Activated T-helper 1 cell treated with anti-CD3 and anti-CD28 coated beads, Interleukin-12 subunit alpha, Interleukin-12 subunit beta, Interleukin-2, Interleukin-4 antibody, amounts not matched to agents 30 ng/mL and 10 ng/mL and 1 ng/mL, durations not matched to agents 14 hours and 24 hours and 36 hours (primary cell): ENCODE measurements around the gene PDLIM5. TPM values are rescaled to one million over a fixed set of nuclear protein-coding genes. Genes with fewer than 3 reads are reported as not detected.

Experiments used
- DNase-seq: peaks from one replicate; pipeline ENCODE4 v3.0.0; 2021; ENCODE audit warnings: low spot score
- H3K27ac Mint-ChIP-seq: one replicate; pipeline ENCODE4 v1.8.0; 2021; ENCODE audit warnings: mild to moderate bottlenecking, mixed read lengths
- H3K27me3 Mint-ChIP-seq: one replicate; pipeline ENCODE4 v1.8.0; 2022; ENCODE audit warnings: mild to moderate bottlenecking, moderate library complexity, mixed read lengths; ENCODE audit not compliant: insufficient read depth
- H3K36me3 Mint-ChIP-seq: one replicate; pipeline ENCODE4 v1.8.0; 2021; ENCODE audit warnings: low read depth, mixed read lengths
- H3K4me1 Mint-ChIP-seq: one replicate; pipeline ENCODE4 v1.8.0; 2021; ENCODE audit warnings: low read depth, mixed read lengths
- H3K4me3 Mint-ChIP-seq: one replicate; pipeline ENCODE4 v1.8.0; 2021; ENCODE audit warnings: mild to moderate bottlenecking, moderate library complexity, mixed read lengths
- H3K9me3 Mint-ChIP-seq: one replicate; pipeline ENCODE4 v1.8.0; 2021; ENCODE audit warnings: mixed read lengths
- intact Hi-C: fragments of 100-400 bp; cut with micrococcal nuclease; formaldehyde crosslinking; loops from one replicate; pipeline ENCODE4 v1.15.1; 2024
- total RNA-seq: library from RNA; stranded (reverse); gene quantifications from 2 replicates; pipeline ENCODE4 v1.2.3, GENCODE V29; 2022

PDLIM5 gene
- total RNA-seq, 1 donor from 2014 or later: 20.6 TPM

- peaks cover 18% of the 10 kb centered on the region for H3K27me3 Mint-ChIP-seq
- no peaks in the 10 kb centered on the region for H3K36me3 Mint-ChIP-seq
- intact Hi-C loops: no loop called here
- H3K9me3 Mint-ChIP-seq: no peaks in the 10 kb centered on the region
- no peaks in the 10 kb centered on the region for H3K4me1 Mint-ChIP-seq
- DNase-seq: no peak
- H3K27ac Mint-ChIP-seq: no peak overlapping the region
- H3K4me3 Mint-ChIP-seq: no peak overlapping the region
Observed at GRCh38 chr4:94412658-94413038, 39.1 kb upstream of the PDLIM5 start.

GRCh38 chr4:94413085-94413840 lies 38.5 kb upstream of the PDLIM5 start:
- Mint-ChIP-seq H3K9me3 (no peaks in the 10 kb centered on the region), H3K4me1 (no peaks in the 10 kb centered on the region), H3K36me3 (no peaks in the 10 kb centered on the region), H3K27me3 (peaks cover 18% of the 10 kb centered on the region), H3K4me3 (no peak overlapping the region), H3K27ac (no peak overlapping the region)
- no peak for DNase-seq
- intact Hi-C loops: no loop called here

DNA sequence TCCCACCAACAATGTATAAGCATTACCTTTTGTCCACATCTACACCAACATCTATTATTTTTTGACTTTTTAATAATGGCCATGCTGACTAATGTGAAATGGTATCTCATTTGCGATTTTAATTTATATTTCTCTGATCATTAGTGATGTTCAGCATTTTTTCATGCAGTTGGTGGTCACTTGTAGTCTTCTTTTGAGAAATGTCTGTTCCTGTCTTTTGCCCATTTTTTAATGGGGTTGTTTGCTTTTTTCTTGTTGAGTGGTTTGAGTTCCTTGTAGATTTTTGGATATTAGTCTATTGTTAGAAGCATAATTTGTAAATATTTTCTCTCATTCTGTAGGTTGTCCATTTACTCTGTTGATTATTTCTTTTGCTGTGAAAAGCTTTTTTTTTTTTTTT lies 36.8 kb upstream of the PDLIM5 start:
- Mint-ChIP-seq H3K27ac (no peak overlapping the region), H3K4me3 (no peak overlapping the region), H3K4me1 (no peaks in the 10 kb centered on the region), H3K27me3 (peaks cover 14% of the 10 kb centered on the region), H3K36me3 (no peaks in the 10 kb centered on the region), H3K9me3 (no peaks in the 10 kb centered on the region)
- no peak for DNase-seq
- intact Hi-C loops: no loop called here

GRCh38 chr4:94415448-94415847 lies 36.3 kb upstream of the PDLIM5 start:
- Mint-ChIP-seq H3K4me1 (no peaks in the 10 kb centered on the region), H3K27ac (no peak overlapping the region), H3K36me3 (no peaks in the 10 kb centered on the region), H3K9me3 (no peaks in the 10 kb centered on the region), H3K4me3 (no peak overlapping the region), H3K27me3 (peaks cover 14% of the 10 kb centered on the region)
- intact Hi-C loops: no loop called here
- DNase-seq: no peak

GRCh38 chr4:94416335-94416734 lies 35.4 kb upstream of the PDLIM5 start:
- H3K27me3 Mint-ChIP-seq: peaks cover 14% of the 10 kb centered on the region
- H3K4me3 Mint-ChIP-seq: no peak overlapping the region
- no peaks in the 10 kb centered on the region for H3K9me3 Mint-ChIP-seq
- no peaks in the 10 kb centered on the region for H3K36me3 Mint-ChIP-seq
- no peak overlapping the region for H3K27ac Mint-ChIP-seq
- H3K4me1 Mint-ChIP-seq: no peaks in the 10 kb centered on the region
- DNase-seq: no peak
- intact Hi-C loops: no loop called here

DNA sequence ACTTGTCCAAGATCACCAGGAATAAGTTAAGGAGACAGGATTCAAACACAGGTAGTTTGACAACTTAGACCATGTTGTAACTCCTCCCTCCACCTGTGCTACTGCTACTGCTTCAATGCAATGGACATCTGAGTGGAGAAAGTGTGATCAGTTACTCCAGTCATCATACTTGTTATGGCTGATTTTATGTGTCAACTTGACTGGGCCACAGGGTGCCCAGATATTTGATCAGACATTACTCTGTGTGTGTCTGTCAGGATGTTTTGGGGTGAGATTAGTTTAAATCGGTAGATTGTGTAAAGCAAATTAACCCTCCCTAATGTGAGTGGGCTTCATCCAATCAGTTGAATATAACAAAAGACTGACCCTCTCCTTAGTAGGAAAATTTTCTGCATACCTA lies 34.8 kb upstream of the PDLIM5 start:
- peaks cover 14% of the 10 kb centered on the region for H3K27me3 Mint-ChIP-seq

DNA sequence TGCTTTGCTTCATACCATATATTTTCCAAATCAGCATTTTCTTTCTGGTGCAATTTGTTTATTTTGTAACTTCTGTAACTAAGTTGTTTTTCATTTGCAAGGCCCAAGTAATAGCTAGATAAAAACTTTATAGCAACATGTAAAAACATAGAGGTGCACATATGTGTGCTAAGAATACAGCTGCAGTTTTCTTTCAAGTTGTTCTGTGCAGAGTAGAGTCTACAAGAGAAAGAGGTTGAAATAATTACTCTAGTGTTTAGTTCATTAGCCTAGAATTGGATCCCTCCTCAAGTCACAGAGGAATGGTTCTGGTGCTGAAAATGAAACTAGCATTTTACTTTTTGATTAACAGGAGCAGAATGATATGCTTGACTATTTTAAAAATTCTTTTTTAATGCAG lies 32.2 kb upstream of the PDLIM5 start:
- Mint-ChIP-seq H3K27me3 (peaks cover 6% of the 10 kb centered on the region), H3K36me3 (no peaks in the 10 kb centered on the region), H3K27ac (no peak overlapping the region), H3K4me3 (no peak overlapping the region), H3K9me3 (no peaks in the 10 kb centered on the region), H3K4me1 (no peaks in the 10 kb centered on the region)
- no peak for DNase-seq
- intact Hi-C loops: no loop called here

More for the DNA sequence above, 34.8 kb upstream of the PDLIM5 start:
- H3K4me1 Mint-ChIP-seq: no peaks in the 10 kb centered on the region
- no peaks in the 10 kb centered on the region for H3K36me3 Mint-ChIP-seq
- H3K9me3 Mint-ChIP-seq: no peaks in the 10 kb centered on the region
- no peak for DNase-seq
- no peak overlapping the region for H3K27ac Mint-ChIP-seq
- intact Hi-C loops: no loop called here
- H3K4me3 Mint-ChIP-seq: no peak overlapping the region

DNA sequence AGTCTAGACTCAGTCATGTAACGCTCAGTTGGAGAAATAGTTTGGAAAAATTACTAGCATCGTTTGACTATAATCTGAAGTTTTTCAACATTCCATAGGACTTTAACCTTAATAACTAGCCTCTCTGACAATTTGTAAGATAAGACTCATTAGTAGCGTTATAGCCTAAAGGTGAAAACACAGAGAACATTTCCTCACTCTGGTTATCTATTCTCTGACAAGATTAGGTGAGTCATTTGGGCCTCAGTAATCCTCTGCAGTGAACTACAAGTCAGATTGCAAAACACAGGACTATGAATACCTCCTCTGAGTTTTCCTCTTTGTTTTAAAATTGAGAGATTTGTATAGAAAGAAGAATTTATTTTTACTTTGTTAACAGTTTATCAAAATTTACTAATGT lies 31.8 kb upstream of the PDLIM5 start:
- Mint-ChIP-seq H3K27ac (no peak overlapping the region), H3K36me3 (no peaks in the 10 kb centered on the region), H3K9me3 (no peaks in the 10 kb centered on the region), H3K27me3 (peaks cover 5% of the 10 kb centered on the region), H3K4me1 (no peaks in the 10 kb centered on the region), H3K4me3 (no peak overlapping the region)
- intact Hi-C loops: no loop called here
- no peak for DNase-seq

DNA sequence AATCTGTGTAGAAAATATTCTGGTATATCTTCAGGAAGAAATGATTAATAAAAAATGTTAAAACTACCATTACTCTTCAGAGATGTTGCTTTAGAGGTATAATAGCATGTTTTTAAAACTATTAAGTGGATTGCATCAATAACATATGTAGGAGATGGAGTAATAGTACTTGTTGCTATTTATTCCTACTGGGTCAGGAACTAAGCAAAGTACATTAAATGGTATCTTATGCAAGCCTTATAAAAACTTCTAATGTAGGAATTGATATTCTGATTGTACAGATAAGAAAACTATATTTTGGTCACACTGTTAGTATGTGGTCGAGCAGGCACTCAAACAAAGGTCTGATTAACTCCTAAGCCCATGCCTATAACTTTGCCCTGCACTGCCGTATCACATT lies 31.4 kb upstream of the PDLIM5 start:
- no peak for DNase-seq
- H3K27ac Mint-ChIP-seq: no peak overlapping the region
- intact Hi-C loops: no loop called here
- no peak overlapping the region for H3K4me3 Mint-ChIP-seq
- H3K36me3 Mint-ChIP-seq: no peaks in the 10 kb centered on the region
- H3K9me3 Mint-ChIP-seq: peaks cover 2% of the 10 kb centered on the region
- H3K27me3 Mint-ChIP-seq: peaks cover 5% of the 10 kb centered on the region
- no peaks in the 10 kb centered on the region for H3K4me1 Mint-ChIP-seq

DNA sequence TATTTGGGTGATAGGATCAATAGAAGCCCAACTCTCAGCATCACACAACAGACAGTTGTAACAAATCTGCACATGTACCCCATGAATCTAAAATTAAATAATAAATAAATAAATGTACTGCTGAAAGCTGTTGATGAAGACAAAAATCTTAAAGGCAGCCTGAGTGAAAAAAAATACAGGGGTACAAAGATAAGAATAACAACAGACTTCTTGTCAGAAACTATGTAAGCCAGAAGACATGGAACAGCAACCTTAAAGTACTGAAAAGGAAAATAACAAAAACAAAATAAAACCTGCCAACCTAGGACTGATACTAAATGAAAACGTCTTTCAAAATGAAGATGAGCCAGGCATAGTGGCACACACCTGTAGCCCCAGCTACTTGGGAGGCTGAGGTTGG lies 25.0 kb upstream of the PDLIM5 start:
- intact Hi-C loops: no loop called here
- no peak overlapping the region for H3K27ac Mint-ChIP-seq
- no peaks in the 10 kb centered on the region for H3K36me3 Mint-ChIP-seq
- H3K4me1 Mint-ChIP-seq: no peaks in the 10 kb centered on the region
- DNase-seq: no peak
- peaks cover 5% of the 10 kb centered on the region for H3K27me3 Mint-ChIP-seq
- H3K9me3 Mint-ChIP-seq: peaks cover 15% of the 10 kb centered on the region
- H3K4me3 Mint-ChIP-seq: no peak overlapping the region

DNA sequence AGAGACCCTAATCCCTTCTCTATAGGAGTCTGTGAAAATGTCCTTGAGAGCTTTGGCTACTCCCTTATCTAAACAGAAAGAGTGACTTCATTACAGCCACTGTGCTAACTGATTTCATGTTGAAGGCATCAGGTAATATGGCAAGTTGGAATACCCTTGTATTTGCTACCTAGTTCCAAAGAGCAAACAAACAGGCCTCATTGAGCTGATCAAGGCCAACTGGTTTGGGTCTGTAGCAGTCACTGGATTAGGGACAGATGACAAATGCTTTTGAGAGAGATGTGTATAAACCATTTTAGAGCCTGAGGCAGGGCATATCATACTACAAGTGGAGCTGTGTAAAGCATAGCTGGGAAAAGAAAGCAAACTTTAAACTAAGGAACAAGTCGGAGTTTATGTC lies 22.9 kb upstream of the PDLIM5 start:
- DNase-seq: no peak
- intact Hi-C loops: no loop called here
- Mint-ChIP-seq H3K27ac (no peak overlapping the region), H3K9me3 (peaks cover 15% of the 10 kb centered on the region), H3K4me1 (no peaks in the 10 kb centered on the region), H3K27me3 (peaks cover 5% of the 10 kb centered on the region), H3K36me3 (no peaks in the 10 kb centered on the region), H3K4me3 (no peak overlapping the region)

DNA sequence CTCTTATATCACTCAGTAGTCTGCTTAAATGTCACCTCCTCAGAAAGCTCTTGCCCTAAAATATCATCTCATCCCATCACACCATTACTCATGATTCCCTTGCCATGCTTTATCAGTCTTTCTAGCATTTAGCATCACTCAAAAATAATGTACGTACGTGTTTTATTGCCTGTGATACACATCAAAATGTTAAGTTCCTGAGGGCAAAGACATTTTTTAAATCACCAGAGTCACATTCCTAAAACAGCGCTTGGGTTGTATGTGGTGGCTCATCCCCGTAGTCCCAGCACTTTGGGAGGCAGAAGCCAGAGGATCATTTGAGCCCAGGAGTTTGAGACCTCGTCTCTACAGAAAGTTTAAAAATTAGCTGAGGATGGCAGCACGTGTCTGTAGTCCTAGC lies 21.3 kb upstream of the PDLIM5 start:
- H3K9me3 Mint-ChIP-seq: peaks cover 13% of the 10 kb centered on the region
- DNase-seq: no peak
- no peaks in the 10 kb centered on the region for H3K4me1 Mint-ChIP-seq
- no peaks in the 10 kb centered on the region for H3K36me3 Mint-ChIP-seq
- peaks cover 11% of the 10 kb centered on the region for H3K27me3 Mint-ChIP-seq
- H3K27ac Mint-ChIP-seq: no peak overlapping the region
- H3K4me3 Mint-ChIP-seq: no peak overlapping the region
- intact Hi-C loops: no loop called here

DNA sequence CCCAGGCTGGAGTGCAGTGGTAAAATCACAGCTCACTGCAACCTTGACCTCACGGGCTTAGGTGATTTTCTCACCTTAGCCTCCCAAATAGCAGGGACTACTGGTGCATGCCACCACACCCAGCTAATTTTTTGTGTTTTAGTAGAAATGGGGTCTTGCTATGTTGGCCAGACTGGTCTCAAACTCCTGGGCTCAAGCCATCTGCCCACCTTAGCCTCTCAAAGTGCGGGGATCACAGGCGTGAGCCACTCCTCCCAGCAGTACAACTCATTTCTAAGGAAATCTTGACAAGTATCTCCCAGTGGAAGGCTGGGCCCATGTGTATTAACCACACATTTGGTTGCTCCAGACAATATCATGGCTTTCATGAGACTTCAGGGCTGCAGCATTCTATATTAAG lies 20.4 kb upstream of the PDLIM5 start:
- H3K36me3 Mint-ChIP-seq: no peaks in the 10 kb centered on the region
- DNase-seq: no peak
- H3K4me3 Mint-ChIP-seq: no peak overlapping the region
- no peak overlapping the region for H3K27ac Mint-ChIP-seq
- H3K9me3 Mint-ChIP-seq: peaks cover 6% of the 10 kb centered on the region
- H3K27me3 Mint-ChIP-seq: peaks cover 11% of the 10 kb centered on the region
- no peaks in the 10 kb centered on the region for H3K4me1 Mint-ChIP-seq
- intact Hi-C loops: no loop called here

GRCh38 chr4:94434505-94434904 lies 17.2 kb upstream of the PDLIM5 start:
- DNase-seq: no peak
- Mint-ChIP-seq H3K9me3 (no peaks in the 10 kb centered on the region), H3K4me1 (no peaks in the 10 kb centered on the region), H3K27me3 (peaks cover 14% of the 10 kb centered on the region), H3K27ac (no peak overlapping the region), H3K36me3 (no peaks in the 10 kb centered on the region), H3K4me3 (no peak overlapping the region)
- intact Hi-C loops: no loop called here
